Naive thymus-derived CD8-positive, alpha-beta T cell (primary cell): Measurements from ENCODE around the gene SUSD1. TPM values are rescaled to one million over a fixed set of nuclear protein-coding genes. Genes with fewer than 3 reads are reported as not detected.
A peak's percentile ranks its signal among the peaks of the same experiment; 100 is the strongest.
"Not testable (repeated sequence)": the region's sequence is repeated elsewhere in the genome, so short reads cannot be mapped to it uniquely, and the experiment has no call there.

Experiments used
- ATAC-seq, 2 donors: fragments of 150-1000 bp; cut with Tn5 transposase in 1 of 2; sonication (Bioruptor Pico), chemical (Tn5 transposase) in 1 of 2; 1 replicate in 1 of 2; 2 replicates in 1 of 2; pipeline ENCODE4 v1.10.0; 2021; ENCODE audit warnings: mild to moderate bottlenecking in 2 of 2, moderate library complexity in 2 of 2
- POLR2A ChIA-PET: fragments of 350-600 bp; sonication (Branson Sonifier 250); formaldehyde crosslinking; loops from one replicate; lab custom pipeline; 2021; ENCODE audit warnings: antibody characterized with exemption; lab: Charles Lee
- DNase-seq, 10 donors: peaks; one replicate each; pipeline versions ENCODE4 v3.0.0 to v3.0.0-alpha.2; 2020 to 2022
- H3K27ac Mint-ChIP-seq, 10 donors: one replicate each; pipeline ENCODE4 v1.8.0; 2020 to 2022; ENCODE audit warnings: mild to moderate bottlenecking in 10 of 10, mixed read lengths in 10 of 10, moderate library complexity in 4 of 10, inconsistent platforms in 1 of 10
- H3K27me3 Mint-ChIP-seq, 5 donors: one replicate each; pipeline ENCODE4 v1.8.0; 2021 to 2022; ENCODE audit warnings: mixed read lengths in 5 of 5
- H3K36me3 Mint-ChIP-seq, 3 donors: one replicate each; pipeline ENCODE4 v1.8.0; 2020 to 2022; ENCODE audit warnings: mixed read lengths in 3 of 3, mild to moderate bottlenecking in 2 of 3, inconsistent platforms in 1 of 3
- H3K4me1 Mint-ChIP-seq, 4 donors: one replicate each; pipeline ENCODE4 v1.8.0; 2021 to 2022; ENCODE audit warnings: mixed read lengths in 4 of 4
- H3K4me3 Mint-ChIP-seq, 10 donors: one replicate each; pipeline ENCODE4 v1.8.0; 2020 to 2022; ENCODE audit warnings: mild to moderate bottlenecking in 10 of 10, mixed read lengths in 10 of 10, moderate library complexity in 6 of 10, inconsistent platforms in 1 of 10
- H3K9me3 Mint-ChIP-seq, 9 donors: one replicate each; pipeline ENCODE4 v1.8.0; 2020 to 2022; ENCODE audit warnings: mixed read lengths in 9 of 9, mild to moderate bottlenecking in 3 of 9, inconsistent platforms in 1 of 9, moderate library complexity in 1 of 9
- polyA plus RNA-seq, 3 donors: library from polyadenylated mRNA; unstranded; fragments of 300-500 nt; fragmentation: Illumina TruSeq; gene quantifications; one replicate each; pipeline ENCODE4 v1.2.3, GENCODE V29; 2021
- total RNA-seq, 8 experiments: library from RNA in 2 of 8; stranded (reverse) in 2 of 8; gene quantifications; one replicate each; pipeline ENCODE4 v1.2.3 and lab custom pipeline; 2021 to 2026

SUSD1 gene
- total and polyA plus RNA-seq, 5 experiments from 2014 or later = 2.5 to 12.4 (median 4.1) TPM

- ATAC-seq (no peak), DNase-seq (no peak)
- peaks cover 4 to 18% (median 9%) of the 10 kb centered on the region in 3 donors for H3K36me3 Mint-ChIP-seq
- H3K4me1 Mint-ChIP-seq = peaks cover 0 to 6% (median 0%) of the 10 kb centered on the region in 4 donors
- no peaks in the 10 kb centered on the region for H3K9me3 Mint-ChIP-seq
- POLR2A ChIA-PET = no interaction called here
- H3K27ac Mint-ChIP-seq = no peak overlapping the region
- H3K4me3 Mint-ChIP-seq = no peak overlapping the region
- no peaks in the 10 kb centered on the region for H3K27me3 Mint-ChIP-seq
Observed at GRCh38 chr9:112144807-112145206, 30.3 kb downstream of the SUSD1 start.

- DNase-seq = no peak
- no peak for ATAC-seq
- Mint-ChIP-seq H3K9me3 (no peaks in the 10 kb centered on the region), H3K27me3 (no peaks in the 10 kb centered on the region), H3K36me3 (peaks cover 4 to 16% (median 7%) of the 10 kb centered on the region in 3 donors), H3K27ac (no peak overlapping the region), H3K4me1 (peaks cover 0 to 6% (median 0%) of the 10 kb centered on the region in 4 donors), H3K4me3 (no peak overlapping the region)
- POLR2A ChIA-PET = no interaction called here
Observed at GRCh38 chr9:112142420-112142819, 32.7 kb downstream of the SUSD1 start.

- no peak overlapping the region for H3K4me3 Mint-ChIP-seq
- H3K27ac Mint-ChIP-seq = no peak overlapping the region
- no peak for DNase-seq
- no peaks in the 10 kb centered on the region for H3K27me3 Mint-ChIP-seq
- no peaks in the 10 kb centered on the region for H3K9me3 Mint-ChIP-seq
- peaks cover 4 to 20% (median 7%) of the 10 kb centered on the region in 3 donors for H3K36me3 Mint-ChIP-seq
- POLR2A ChIA-PET = no interaction called here
- peaks cover 0 to 6% (median 0%) of the 10 kb centered on the region in 4 donors for H3K4me1 Mint-ChIP-seq
- no peak for ATAC-seq
Observed at GRCh38 chr9:112140936-112141335, 34.2 kb downstream of the SUSD1 start.

- H3K27me3 Mint-ChIP-seq = no peaks in the 10 kb centered on the region
- no peak for DNase-seq
- POLR2A ChIA-PET = no interaction called here
- H3K27ac Mint-ChIP-seq = no peak overlapping the region
- no peak for ATAC-seq
- no peak overlapping the region for H3K4me3 Mint-ChIP-seq
- peaks cover 9 to 28% (median 17%) of the 10 kb centered on the region in 3 donors for H3K36me3 Mint-ChIP-seq
- H3K9me3 Mint-ChIP-seq = peaks cover 0 to 3% (median 0%) of the 10 kb centered on the region in 9 donors
- H3K4me1 Mint-ChIP-seq = peaks cover 0 to 14% (median 0%) of the 10 kb centered on the region in 4 donors
Observed at GRCh38 chr9:112137066-112137465, 38.0 kb downstream of the SUSD1 start.

GRCh38 chr9:112135706-112136105 lies 39.4 kb downstream of the SUSD1 start:
- POLR2A ChIA-PET = no interaction called here
- Mint-ChIP-seq H3K9me3 (peaks cover 0 to 3% (median 0%) of the 10 kb centered on the region in 9 donors), H3K27ac (peak overlapping the region in 1 of 10 donors; percentile 13), H3K4me3 (no peak overlapping the region), H3K27me3 (no peaks in the 10 kb centered on the region), H3K4me1 (peaks cover 0 to 12% (median 0%) of the 10 kb centered on the region in 4 donors), H3K36me3 (peaks cover 10 to 30% (median 18%) of the 10 kb centered on the region in 3 donors)
- DNase-seq (no peak), ATAC-seq (no peak)

- H3K27ac Mint-ChIP-seq, H3K4me1 Mint-ChIP-seq, H3K9me3 Mint-ChIP-seq, H3K4me3 Mint-ChIP-seq, DNase-seq, ATAC-seq, H3K27me3 Mint-ChIP-seq, POLR2A ChIA-PET: not testable (repeated sequence)
- H3K36me3 Mint-ChIP-seq = peaks cover 10 to 33% (median 19%) of the 10 kb centered on the region in 3 donors
Observed at GRCh38 chr9:112133806-112134205, 41.3 kb downstream of the SUSD1 start.

- no peaks in the 10 kb centered on the region for H3K27me3 Mint-ChIP-seq
- no peak for ATAC-seq
Observed at GRCh38 chr9:112132356-112132755, 42.7 kb downstream of the SUSD1 start.

GRCh38 chr9:112130997-112131396 lies 44.1 kb downstream of the SUSD1 start:
- POLR2A ChIA-PET = no interaction called here
- H3K9me3 Mint-ChIP-seq = peaks cover 0 to 3% (median 0%) of the 10 kb centered on the region in 9 donors
- no peak overlapping the region for H3K27ac Mint-ChIP-seq
- H3K36me3 Mint-ChIP-seq = peaks cover 10 to 36% (median 18%) of the 10 kb centered on the region in 3 donors
- DNase-seq (no peak), ATAC-seq (no peak)
- H3K4me1 Mint-ChIP-seq = peaks cover 0 to 8% (median 2%) of the 10 kb centered on the region in 4 donors
- no peaks in the 10 kb centered on the region for H3K27me3 Mint-ChIP-seq
- H3K4me3 Mint-ChIP-seq = no peak overlapping the region

More at GRCh38 chr9:112132356-112132755, 42.7 kb downstream of the SUSD1 start:
- H3K36me3 Mint-ChIP-seq = peaks cover 10 to 34% (median 22%) of the 10 kb centered on the region in 3 donors
- peaks cover 0 to 3% (median 0%) of the 10 kb centered on the region in 9 donors for H3K9me3 Mint-ChIP-seq
- H3K4me3 Mint-ChIP-seq = no peak overlapping the region
- DNase-seq = no peak
- H3K27ac Mint-ChIP-seq = no peak overlapping the region
- peaks cover 0 to 8% (median 2%) of the 10 kb centered on the region in 4 donors for H3K4me1 Mint-ChIP-seq
- POLR2A ChIA-PET = no interaction called here

- DNase-seq (no peak), ATAC-seq (no peak)
- POLR2A ChIA-PET = no interaction called here
- Mint-ChIP-seq H3K27me3 (no peaks in the 10 kb centered on the region), H3K9me3 (peaks cover 0 to 3% (median 0%) of the 10 kb centered on the region in 9 donors), H3K27ac (peak overlapping the region in 1 of 10 donors; percentile 41), H3K4me3 (no peak overlapping the region), H3K36me3 (peaks cover 10 to 35% (median 15%) of the 10 kb centered on the region in 3 donors), H3K4me1 (peaks cover 0 to 8% (median 2%) of the 10 kb centered on the region in 4 donors)
Observed at GRCh38 chr9:112130347-112130746, 44.8 kb downstream of the SUSD1 start.

- DNase-seq = no peak
- H3K4me1 Mint-ChIP-seq = peaks cover 0 to 5% (median 2%) of the 10 kb centered on the region in 4 donors
- no peak for ATAC-seq
- H3K27me3 Mint-ChIP-seq = no peaks in the 10 kb centered on the region
- peaks cover 10 to 31% (median 13%) of the 10 kb centered on the region in 3 donors for H3K36me3 Mint-ChIP-seq
- H3K27ac Mint-ChIP-seq = no peak overlapping the region
- H3K9me3 Mint-ChIP-seq = peaks cover 0 to 3% (median 0%) of the 10 kb centered on the region in 9 donors
- no peak overlapping the region for H3K4me3 Mint-ChIP-seq
- POLR2A ChIA-PET = no interaction called here
Observed at GRCh38 chr9:112129246-112129645, 45.9 kb downstream of the SUSD1 start.

GRCh38 chr9:112128399-112128798 lies 46.7 kb downstream of the SUSD1 start:
- H3K9me3 Mint-ChIP-seq, H3K27ac Mint-ChIP-seq, H3K27me3 Mint-ChIP-seq, POLR2A ChIA-PET, H3K4me1 Mint-ChIP-seq, H3K4me3 Mint-ChIP-seq, ATAC-seq, DNase-seq: not testable (repeated sequence)
- H3K36me3 Mint-ChIP-seq = peaks cover 10 to 23% (median 16%) of the 10 kb centered on the region in 3 donors

GRCh38 chr9:112127281-112127680 lies 47.8 kb downstream of the SUSD1 start:
- DNase-seq (no peak), ATAC-seq (no peak)
- Mint-ChIP-seq H3K4me3 (no peak overlapping the region), H3K9me3 (no peaks in the 10 kb centered on the region), H3K27ac (no peak overlapping the region), H3K27me3 (no peaks in the 10 kb centered on the region), H3K4me1 (peaks cover 0 to 5% (median 0%) of the 10 kb centered on the region in 4 donors), H3K36me3 (peaks cover 11 to 26% (median 23%) of the 10 kb centered on the region in 3 donors)
- POLR2A ChIA-PET = no interaction called here

- Mint-ChIP-seq H3K4me1 (peaks cover 0 to 5% (median 0%) of the 10 kb centered on the region in 4 donors), H3K27ac (no peak overlapping the region), H3K4me3 (no peak overlapping the region), H3K9me3 (no peaks in the 10 kb centered on the region), H3K36me3 (peaks cover 8 to 33% (median 27%) of the 10 kb centered on the region in 3 donors), H3K27me3 (no peaks in the 10 kb centered on the region)
- DNase-seq (no peak), ATAC-seq (no peak)
- POLR2A ChIA-PET = interaction anchor here (0.6 kb wide), 1 partner anchor 650 kb away, joined by 4 read pairs; no protein-coding TSS in a partner anchor
Observed at GRCh38 chr9:112125951-112126388, 49.1 kb downstream of the SUSD1 start.
